BE2C (cell line): Measurements from ENCODE around the gene COPG1.

ENCODE experiments used
- DNase-seq: peaks from one replicate; pipeline ENCODE4 v3.0.0-alpha.2; 2020
- H3K27me3 ChIP-seq: fragments of 250-450 bp; sonication (Bioruptor Pico); 2 replicates; pipeline ENCODE4 v1.5.1; 2020; ENCODE audit warnings: mild to moderate bottlenecking
- H3K36me3 ChIP-seq: fragments of 250-450 bp; sonication (Bioruptor Pico); 2 replicates; pipeline ENCODE4 v1.5.1; 2020; ENCODE audit warnings: mild to moderate bottlenecking
- H3K4me1 ChIP-seq: fragments of 250-450 bp; sonication (Bioruptor Pico); 2 replicates; pipeline ENCODE4 v1.5.1; 2020
- H3K4me3 ChIP-seq: 2 replicates; pipeline ENCODE4 v1.5.1; 2011; ENCODE audit warnings: low read depth, low read length
- H3K9me3 ChIP-seq: fragments of 250-450 bp; sonication (Bioruptor Pico); 2 replicates; pipeline ENCODE4 v1.5.1; 2020
- CTCF ChIP-seq: IDR thresholded peaks from 2 replicates; pipeline ENCODE4 v1.5.1; 2012; ENCODE audit warnings: mild to moderate bottlenecking, low read depth, low read length

Gene COPG1

GRCh38 chr3:129313665-129314385 is 64.4 kb downstream of the COPG1 start:
- TF ChIP-seq CTCF = no peak
- Histone ChIP-seq H3K36me3 (peaks cover 11% of the 10 kb centered on the region; the same call in 1 of the 2 replicates), H3K4me1 (peaks cover 14% of the 10 kb centered on the region), H3K9me3 (no peaks in the 10 kb centered on the region), H3K4me3 (peak overlapping the region; percentile 95), H3K27me3 (no peaks in the 10 kb centered on the region)
- DNase-seq = no peak

GRCh38 chr3:129314386-129315222 is 65.2 kb downstream of the COPG1 start:
- no peak for TF ChIP-seq CTCF
- peak overlapping the region; percentile 95 for H3K4me3 ChIP-seq
- peak; percentile 97 for DNase-seq
- no peaks in the 10 kb centered on the region for H3K27me3 ChIP-seq
- H3K4me1 ChIP-seq = peaks cover 14% of the 10 kb centered on the region
- H3K9me3 ChIP-seq = no peaks in the 10 kb centered on the region
- peaks cover 11% of the 10 kb centered on the region; the same call in 1 of the 2 replicates for H3K36me3 ChIP-seq

- TF ChIP-seq CTCF = no peak
- H3K36me3 ChIP-seq = peaks cover 11% of the 10 kb centered on the region; the same call in 1 of the 2 replicates
- DNase-seq = no peak
- H3K4me3 ChIP-seq = peak overlapping the region; percentile 95
- no peaks in the 10 kb centered on the region for H3K9me3 ChIP-seq
- peaks cover 14% of the 10 kb centered on the region for H3K4me1 ChIP-seq
- H3K27me3 ChIP-seq = no peaks in the 10 kb centered on the region
Measured at GRCh38 chr3:129315223-129315997, 66.0 kb downstream of the COPG1 start.

GRCh38 chr3:129315998-129316247 is 66.5 kb downstream of the COPG1 start:
- Histone ChIP-seq H3K36me3 (peaks cover 11% of the 10 kb centered on the region; the same call in 1 of the 2 replicates), H3K4me1 (peaks cover 14% of the 10 kb centered on the region), H3K4me3 (peak overlapping the region; percentile 95), H3K9me3 (no peaks in the 10 kb centered on the region), H3K27me3 (no peaks in the 10 kb centered on the region)
- TF ChIP-seq CTCF = no peak
- DNase-seq = no peak

GRCh38 chr3:129316248-129317013 is 67.0 kb downstream of the COPG1 start:
- H3K4me3 ChIP-seq = peak overlapping the region; percentile 95
- peaks cover 14% of the 10 kb centered on the region for H3K4me1 ChIP-seq
- H3K27me3 ChIP-seq = no peaks in the 10 kb centered on the region
- TF ChIP-seq CTCF = peak; percentile 53
- H3K9me3 ChIP-seq = no peaks in the 10 kb centered on the region
- peak; percentile 89 for DNase-seq
- H3K36me3 ChIP-seq = peaks cover 11% of the 10 kb centered on the region; the same call in 1 of the 2 replicates
